GM08714 (cell line): ENCODE results near the gene TMEM38A.

Experiments
- H3K4me3 ChIP-seq: fragments of 200-500 bp; sonication (Bioruptor generic); 2 replicates; pipeline ENCODE4 v1.5.1; 2014; ENCODE audit warnings: mild to moderate bottlenecking, low read length, inconsistent platforms
- ZNF274 ChIP-seq: IDR thresholded peaks from 2 replicates; pipeline ENCODE4 v1.6.1; 2012; ENCODE audit warnings: mild to moderate bottlenecking, low read depth, low read length

TMEM38A gene

DNA sequence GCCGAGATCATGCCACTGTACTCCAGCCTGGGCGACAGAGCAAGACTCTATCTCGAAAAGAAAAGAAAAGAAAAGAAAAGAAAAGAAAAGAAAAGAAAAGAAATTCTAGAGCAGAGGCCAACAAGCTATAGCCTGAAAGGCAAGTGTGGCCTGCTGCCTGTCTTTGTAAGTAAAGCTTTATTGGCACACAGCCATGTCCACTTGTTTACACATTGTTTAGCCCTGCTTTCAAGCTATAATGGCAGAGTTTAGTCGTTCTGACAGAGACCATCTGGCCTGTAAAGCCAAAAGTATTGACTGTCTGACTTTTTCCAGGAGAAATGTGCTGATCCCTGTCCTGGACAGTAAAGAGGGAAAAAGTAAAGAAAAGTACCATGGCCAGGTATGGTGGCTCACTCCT is 77.0 kb downstream of the TMEM38A start:
- no peak overlapping the region for H3K4me3 ChIP-seq
- no peak for TF ChIP-seq ZNF274

DNA sequence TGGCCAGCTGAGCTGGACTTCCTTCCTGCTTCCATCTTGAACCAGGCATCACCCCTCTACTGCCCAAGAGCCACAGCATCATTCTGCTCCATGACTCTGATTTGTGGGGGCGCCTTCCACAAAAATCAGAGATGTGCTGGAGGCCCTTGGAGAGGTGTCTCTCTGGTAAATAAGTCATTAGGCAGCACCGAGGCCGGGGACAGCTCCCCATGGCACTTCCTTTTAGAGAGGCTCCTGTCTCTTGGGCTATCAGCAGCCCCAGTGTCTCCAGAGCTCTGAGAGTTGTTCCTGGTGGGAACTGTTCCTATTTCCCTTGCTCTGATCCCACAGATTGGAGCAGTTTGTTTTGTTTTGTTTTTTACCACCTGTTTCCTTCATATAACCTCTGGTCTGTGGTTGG is 78.6 kb downstream of the TMEM38A start:
- no peak overlapping the region for H3K4me3 ChIP-seq
- no peak for TF ChIP-seq ZNF274
